Measurements from ENCODE around the gene CCHCR1.
"Not testable (repeated sequence)": the region's sequence is repeated elsewhere in the genome, so short reads cannot be mapped to it uniquely, and the experiment has no call there.

The CCHCR1 gene

GRCh38 chr6:31187780-31188194, 30.2 kb upstream of the CCHCR1 start:
- no peak overlapping the region for H3K27ac ChIP-seq (replicated peaks)
- no peak for DNase-seq (ENCODE audit: low read depth in 1 of 2, low spot score in 1 of 2)
- H3K4me3 ChIP-seq (replicated peaks; ENCODE audit: insufficient read depth, low read length) = no peak overlapping the region
- TF ChIP-seq, protein P1, sequence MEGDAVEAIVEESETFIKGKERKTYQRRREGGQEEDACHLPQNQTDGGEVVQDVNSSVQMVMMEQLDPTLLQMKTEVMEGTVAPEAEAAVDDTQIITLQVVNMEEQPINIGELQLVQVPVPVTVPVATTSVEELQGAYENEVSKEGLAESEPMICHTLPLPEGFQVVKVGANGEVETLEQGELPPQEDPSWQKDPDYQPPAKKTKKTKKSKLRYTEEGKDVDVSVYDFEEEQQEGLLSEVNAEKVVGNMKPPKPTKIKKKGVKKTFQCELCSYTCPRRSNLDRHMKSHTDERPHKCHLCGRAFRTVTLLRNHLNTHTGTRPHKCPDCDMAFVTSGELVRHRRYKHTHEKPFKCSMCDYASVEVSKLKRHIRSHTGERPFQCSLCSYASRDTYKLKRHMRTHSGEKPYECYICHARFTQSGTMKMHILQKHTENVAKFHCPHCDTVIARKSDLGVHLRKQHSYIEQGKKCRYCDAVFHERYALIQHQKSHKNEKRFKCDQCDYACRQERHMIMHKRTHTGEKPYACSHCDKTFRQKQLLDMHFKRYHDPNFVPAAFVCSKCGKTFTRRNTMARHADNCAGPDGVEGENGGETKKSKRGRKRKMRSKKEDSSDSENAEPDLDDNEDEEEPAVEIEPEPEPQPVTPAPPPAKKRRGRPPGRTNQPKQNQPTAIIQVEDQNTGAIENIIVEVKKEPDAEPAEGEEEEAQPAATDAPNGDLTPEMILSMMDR (IDR thresholded peaks at IDR 0.05; ENCODE audit: insufficient read depth, low read length) = no peak
- no peak for TF ChIP-seq POLR2AphosphoS5 (IDR thresholded peaks at IDR 0.05; ENCODE audit: low read depth)
- TF ChIP-seq, protein P2, sequence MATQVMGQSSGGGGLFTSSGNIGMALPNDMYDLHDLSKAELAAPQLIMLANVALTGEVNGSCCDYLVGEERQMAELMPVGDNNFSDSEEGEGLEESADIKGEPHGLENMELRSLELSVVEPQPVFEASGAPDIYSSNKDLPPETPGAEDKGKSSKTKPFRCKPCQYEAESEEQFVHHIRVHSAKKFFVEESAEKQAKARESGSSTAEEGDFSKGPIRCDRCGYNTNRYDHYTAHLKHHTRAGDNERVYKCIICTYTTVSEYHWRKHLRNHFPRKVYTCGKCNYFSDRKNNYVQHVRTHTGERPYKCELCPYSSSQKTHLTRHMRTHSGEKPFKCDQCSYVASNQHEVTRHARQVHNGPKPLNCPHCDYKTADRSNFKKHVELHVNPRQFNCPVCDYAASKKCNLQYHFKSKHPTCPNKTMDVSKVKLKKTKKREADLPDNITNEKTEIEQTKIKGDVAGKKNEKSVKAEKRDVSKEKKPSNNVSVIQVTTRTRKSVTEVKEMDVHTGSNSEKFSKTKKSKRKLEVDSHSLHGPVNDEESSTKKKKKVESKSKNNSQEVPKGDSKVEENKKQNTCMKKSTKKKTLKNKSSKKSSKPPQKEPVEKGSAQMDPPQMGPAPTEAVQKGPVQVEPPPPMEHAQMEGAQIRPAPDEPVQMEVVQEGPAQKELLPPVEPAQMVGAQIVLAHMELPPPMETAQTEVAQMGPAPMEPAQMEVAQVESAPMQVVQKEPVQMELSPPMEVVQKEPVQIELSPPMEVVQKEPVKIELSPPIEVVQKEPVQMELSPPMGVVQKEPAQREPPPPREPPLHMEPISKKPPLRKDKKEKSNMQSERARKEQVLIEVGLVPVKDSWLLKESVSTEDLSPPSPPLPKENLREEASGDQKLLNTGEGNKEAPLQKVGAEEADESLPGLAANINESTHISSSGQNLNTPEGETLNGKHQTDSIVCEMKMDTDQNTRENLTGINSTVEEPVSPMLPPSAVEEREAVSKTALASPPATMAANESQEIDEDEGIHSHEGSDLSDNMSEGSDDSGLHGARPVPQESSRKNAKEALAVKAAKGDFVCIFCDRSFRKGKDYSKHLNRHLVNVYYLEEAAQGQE (IDR thresholded peaks at IDR 0.05; ENCODE audit: insufficient replicate concordance, low read depth) = no peak
- no peak for TF ChIP-seq SPI1 (IDR thresholded peaks at IDR 0.05; ENCODE audit: borderline replicate concordance, low read depth)
- H3K27me3 ChIP-seq (ENCODE audit: insufficient read depth, poor library complexity, severe bottlenecking) = no peaks in the 10 kb centered on the region

DNA sequence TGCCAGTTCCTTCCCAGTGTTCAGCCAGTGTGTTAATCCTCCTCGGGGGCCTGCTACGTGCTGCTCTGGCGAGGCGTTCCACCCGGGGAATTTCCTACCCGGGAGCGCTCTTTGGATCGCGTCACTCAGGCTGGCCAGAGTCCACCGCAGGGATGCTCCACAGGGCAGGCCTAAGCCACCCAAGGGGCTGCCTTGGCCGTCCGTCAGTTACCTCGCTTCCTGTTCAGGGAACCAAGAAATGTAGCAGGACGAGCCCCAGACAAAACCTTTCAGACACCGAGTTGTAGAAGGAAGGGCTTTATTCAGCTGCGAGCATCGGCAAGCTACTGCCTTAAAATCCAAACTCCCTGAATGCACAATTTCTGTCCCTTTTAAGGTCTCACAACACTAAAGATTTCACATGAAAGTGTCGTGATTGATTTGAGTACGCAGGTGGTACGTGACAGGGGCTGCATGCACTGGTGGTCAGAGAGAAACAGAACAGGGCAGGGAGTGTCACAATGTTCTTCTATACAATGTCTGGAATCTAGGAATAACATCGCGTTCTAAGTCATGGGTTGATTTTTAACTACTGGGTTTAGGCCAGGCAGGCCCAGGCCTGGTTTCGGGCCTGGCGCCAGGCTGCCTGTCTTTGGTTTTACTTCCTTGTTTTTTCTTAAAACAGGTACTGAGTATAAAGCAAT, 28.6 kb upstream of the CCHCR1 start:
- H3K27ac ChIP-seq (replicated peaks) = no peak overlapping the region
- H3K4me3 ChIP-seq (replicated peaks; ENCODE audit: insufficient read depth, low read length) = no peak overlapping the region
- no peak for DNase-seq (ENCODE audit: low read depth in 1 of 2, low spot score in 1 of 2)
- H3K27me3 ChIP-seq (ENCODE audit: insufficient read depth, poor library complexity, severe bottlenecking) = no peaks in the 10 kb centered on the region
- TF ChIP-seq GABPA (IDR thresholded peaks at IDR 0.05; ENCODE audit: low read depth) (no peak), POLR2AphosphoS5 (IDR thresholded peaks at IDR 0.05; ENCODE audit: low read depth) (no peak), SPI1 (IDR thresholded peaks at IDR 0.05; ENCODE audit: borderline replicate concordance, low read depth) (no peak)
- TF ChIP-seq, protein P1 (IDR thresholded peaks at IDR 0.05; ENCODE audit: insufficient read depth, low read length) = no peak
- TF ChIP-seq, protein P2 (IDR thresholded peaks at IDR 0.05; ENCODE audit: insufficient replicate concordance, low read depth) = no peak

GRCh38 chr6:31185695-31186051, 28.1 kb upstream of the CCHCR1 start:
- not testable (repeated sequence) for H3K27me3 ChIP-seq (ENCODE audit: insufficient read depth, poor library complexity, severe bottlenecking); H3K4me3 ChIP-seq (replicated peaks; ENCODE audit: insufficient read depth, low read length); DNase-seq (ENCODE audit: low read depth in 1 of 2, low spot score in 1 of 2); H3K27ac ChIP-seq (replicated peaks)

- not testable (repeated sequence) for H3K27me3 ChIP-seq (ENCODE audit: insufficient read depth, poor library complexity, severe bottlenecking); H3K27ac ChIP-seq (replicated peaks); DNase-seq (ENCODE audit: low read depth in 1 of 2, low spot score in 1 of 2); H3K4me3 ChIP-seq (replicated peaks; ENCODE audit: insufficient read depth, low read length)
Measured at GRCh38 chr6:31183859-31184258, 26.3 kb upstream of the CCHCR1 start.

GRCh38 chr6:31183287-31183686, 25.7 kb upstream of the CCHCR1 start:
- H3K27me3 ChIP-seq (ENCODE audit: insufficient read depth, poor library complexity, severe bottlenecking); H3K27ac ChIP-seq (replicated peaks); DNase-seq (ENCODE audit: low read depth in 1 of 2, low spot score in 1 of 2); H3K4me3 ChIP-seq (replicated peaks; ENCODE audit: insufficient read depth, low read length): not testable (repeated sequence)
